AG04449 (cell line): ENCODE measurements around the gene RASIP1.

Source experiments
- CTCF ChIA-PET: fragments of 350-600 bp; formaldehyde crosslinking; extraction: SDS; loops from one replicate; lab custom pipeline; 2021; ENCODE audit warnings: antibody characterized with exemption; lab: Yijun Ruan, JAX
- POLR2A ChIA-PET: fragments of 400-600, 350-600 bp; formaldehyde crosslinking; extraction: SDS; loops from one replicate; lab custom pipeline; 2020; ENCODE audit warnings: antibody characterized with exemption, inconsistent platforms; lab: Yijun Ruan, JAX
- DNase-seq: peaks from one replicate; pipeline ENCODE4 v3.0.0-alpha.2; 2010; ENCODE audit warnings: low read depth, low spot score
- H3K4me3 ChIP-seq: 2 replicates; pipeline ENCODE4 v1.5.1; 2011; ENCODE audit warnings: low read depth, mild to moderate bottlenecking, control low read depth, low read length
- CTCF ChIP-seq: IDR thresholded peaks from one replicate; pipeline ENCODE4 v1.5.1; 2011; ENCODE audit warnings: mild to moderate bottlenecking, moderate library complexity, low read length, control low read depth, inconsistent platforms; ENCODE audit not compliant: insufficient read depth; ENCODE audit errors: missing control alignments

Gene RASIP1

GRCh38 chr19:48674216-48674809, 66.1 kb downstream of the RASIP1 start:
- ChIA-PET POLR2A (no interaction called here), CTCF (interaction anchor here (0.6 to 8.5 kb wide), 31 partner anchors 10 to 303 kb away, joined by 3 to 58 read pairs (median 7); partner anchors contain the start of genes CA11, FUT2, HSD17B14 and IZUMO1)
- no peak for TF ChIP-seq CTCF
- H3K4me3 ChIP-seq, result no peak overlapping the region
- DNase-seq, result no peak

- no peak for DNase-seq
- POLR2A ChIA-PET, result no interaction called here
- no peak overlapping the region for H3K4me3 ChIP-seq
- CTCF ChIA-PET, result interaction anchor here (1.1 to 8.5 kb wide), 15 partner anchors 9 to 171 kb away, joined by 3 to 58 read pairs (median 23); partner anchors contain the start of genes CA11 and IZUMO1
- no peak for TF ChIP-seq CTCF
Observed at GRCh38 chr19:48673436-48674100, 66.8 kb downstream of the RASIP1 start.

- H3K4me3 ChIP-seq, result no peak within 1 kb of the TSS
- ChIA-PET CTCF (interaction anchor here (3.2 to 8.5 kb wide), 5 partner anchors 9 to 169 kb away, joined by 24 to 58 read pairs (median 53); partner anchors contain the start of gene CA11), POLR2A (no interaction called here)
- TF ChIP-seq CTCF, result no peak
- no peak for DNase-seq
Observed at GRCh38 chr19:48672994-48673393, 67.4 kb downstream of the RASIP1 start, which contains the start of gene NTN5. NTN5 (minus strand) TSS chr19:48673017; CDS start chr19:48670986, 2,031 bp downstream.

GRCh38 chr19:48671446-48671995, 68.9 kb downstream of the RASIP1 start:
- ChIA-PET POLR2A (no interaction called here), CTCF (interaction anchor here (1.3 to 8.5 kb wide), 3 partner anchors 10 to 28 kb away, joined by 4 to 40 read pairs (median 6); partner anchors contain the start of gene CA11)

GRCh38 chr19:48670699-48671445, 69.5 kb downstream of the RASIP1 start:
- DNase-seq, result no peak
- no peak overlapping the region for H3K4me3 ChIP-seq
- TF ChIP-seq CTCF, result no peak
- ChIA-PET CTCF (interaction anchor here (1.3 to 8.5 kb wide), 2 partner anchors 25 to 28 kb away, joined by 4 to 40 read pairs; partner anchors contain the start of gene CA11), POLR2A (no interaction called here)

More at GRCh38 chr19:48671446-48671995, 68.9 kb downstream of the RASIP1 start:
- H3K4me3 ChIP-seq, result no peak overlapping the region
- no peak for TF ChIP-seq CTCF
- no peak for DNase-seq
